GM23338 (cell line): ENCODE measurements around the gene SHISAL1.

Experiments used
- CREB1 ChIP-seq: fragments of 250-450 bp; sonication (Bioruptor Pico); IDR thresholded peaks from 2 replicates; pipeline ENCODE4 v1.5.0; 2020; ENCODE audit warnings: low read depth, mild to moderate bottlenecking, moderate library complexity
- EZH2 ChIP-seq: fragments of 200-600 bp; sonication (generic); IDR thresholded peaks from one replicate; pipeline ENCODE4 v1.8.0; 2017; ENCODE audit warnings: antibody characterized with exemption, mild to moderate bottlenecking, low read depth; ENCODE audit not compliant: unreplicated experiment
- EZH2phosphoT487 ChIP-seq: fragments of 200-600 bp; sonication (generic); IDR thresholded peaks from one replicate; pipeline ENCODE4 v1.8.1; 2018; ENCODE audit warnings: antibody characterized with exemption; ENCODE audit not compliant: unreplicated experiment
- JUNB ChIP-seq: IDR thresholded peaks from one replicate; pipeline ENCODE4 v1.6.1; 2016; ENCODE audit warnings: antibody characterized with exemption; ENCODE audit not compliant: unreplicated experiment
- NANOG ChIP-seq: IDR thresholded peaks from 2 replicates; pipeline ENCODE4 v1.6.1; 2016; ENCODE audit warnings: antibody characterized with exemption, borderline replicate concordance
- POLR2AphosphoS5 ChIP-seq: IDR thresholded peaks from 2 replicates; pipeline ENCODE4 v1.6.1; 2016; ENCODE audit warnings: antibody characterized with exemption, low read depth
- STAT1 ChIP-seq: IDR thresholded peaks from one replicate; pipeline ENCODE4 v1.6.1; 2016; ENCODE audit warnings: antibody characterized with exemption; ENCODE audit not compliant: unreplicated experiment
- ZNF114 ChIP-seq: fragments of 250-450 bp; sonication (Bioruptor Pico); IDR thresholded peaks from 2 replicates; pipeline ENCODE4 v1.5.0; 2020; ENCODE audit warnings: mild to moderate bottlenecking, moderate library complexity
- ZNF331 ChIP-seq: fragments of 250-450 bp; sonication (Bioruptor Pico); IDR thresholded peaks from 2 replicates; pipeline ENCODE4 v1.5.0; 2020; ENCODE audit warnings: low read depth, mild to moderate bottlenecking, moderate library complexity
- TF ChIP-seq, protein P1 (sequence below), 2 experiments: fragments of 200-600 bp in 1 of 2; sonication (generic) in 1 of 2; conservative IDR thresholded peaks; 2 replicates each; pipeline versions ENCODE4 v1.5.1 to v1.6.1; 2016 to 2017; ENCODE audit warnings: antibody characterized with exemption in 2 of 2, low read depth in 2 of 2, mild to moderate bottlenecking in 2 of 2, moderate library complexity in 1 of 2
- TF ChIP-seq, protein P2 (sequence below): IDR thresholded peaks from one replicate; pipeline ENCODE4 v1.6.1; 2018; ENCODE audit warnings: antibody characterized with exemption; ENCODE audit not compliant: unreplicated experiment
- TF ChIP-seq, protein P3 (sequence below): IDR thresholded peaks from 2 replicates; pipeline ENCODE4 v1.6.1; 2016; ENCODE audit warnings: antibody characterized with exemption
- TF ChIP-seq, protein P4 (sequence below): fragments of 250-450 bp; sonication (Bioruptor Pico); IDR thresholded peaks from 2 replicates; pipeline ENCODE4 v1.5.0; 2020; ENCODE audit warnings: mild to moderate bottlenecking, moderate library complexity

DNA sequence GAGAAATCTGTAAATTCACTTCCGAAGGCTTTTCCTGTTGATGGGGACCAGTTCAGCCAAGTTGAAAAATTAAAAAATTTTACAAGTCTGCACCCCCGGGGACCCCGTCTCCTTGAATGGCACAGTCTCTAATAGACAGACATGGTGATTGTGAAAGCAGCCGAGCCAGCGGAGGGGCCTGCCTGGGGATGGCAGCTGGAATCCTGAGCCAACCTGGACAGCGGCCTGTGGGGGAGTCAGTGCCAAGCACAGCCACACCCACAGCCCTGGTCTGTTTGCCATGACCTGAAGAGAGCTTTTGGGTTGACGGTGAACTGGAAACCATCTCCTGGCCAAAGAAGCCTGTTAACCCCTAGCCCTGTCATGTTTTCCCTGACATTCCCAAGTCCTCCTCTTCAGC is 67.3 kb downstream of the SHISAL1 start:
- TF ChIP-seq, protein P1, sequence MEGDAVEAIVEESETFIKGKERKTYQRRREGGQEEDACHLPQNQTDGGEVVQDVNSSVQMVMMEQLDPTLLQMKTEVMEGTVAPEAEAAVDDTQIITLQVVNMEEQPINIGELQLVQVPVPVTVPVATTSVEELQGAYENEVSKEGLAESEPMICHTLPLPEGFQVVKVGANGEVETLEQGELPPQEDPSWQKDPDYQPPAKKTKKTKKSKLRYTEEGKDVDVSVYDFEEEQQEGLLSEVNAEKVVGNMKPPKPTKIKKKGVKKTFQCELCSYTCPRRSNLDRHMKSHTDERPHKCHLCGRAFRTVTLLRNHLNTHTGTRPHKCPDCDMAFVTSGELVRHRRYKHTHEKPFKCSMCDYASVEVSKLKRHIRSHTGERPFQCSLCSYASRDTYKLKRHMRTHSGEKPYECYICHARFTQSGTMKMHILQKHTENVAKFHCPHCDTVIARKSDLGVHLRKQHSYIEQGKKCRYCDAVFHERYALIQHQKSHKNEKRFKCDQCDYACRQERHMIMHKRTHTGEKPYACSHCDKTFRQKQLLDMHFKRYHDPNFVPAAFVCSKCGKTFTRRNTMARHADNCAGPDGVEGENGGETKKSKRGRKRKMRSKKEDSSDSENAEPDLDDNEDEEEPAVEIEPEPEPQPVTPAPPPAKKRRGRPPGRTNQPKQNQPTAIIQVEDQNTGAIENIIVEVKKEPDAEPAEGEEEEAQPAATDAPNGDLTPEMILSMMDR (conservative IDR thresholded peaks at IDR 0.05; ENCODE audit: low read depth in 2 of 2), result no peak
- TF ChIP-seq EZH2 (no peak), CREB1 (CRISPR knock-in tag) (no peak), POLR2AphosphoS5 (no peak), ZNF331 (CRISPR knock-in tag) (no peak), EZH2phosphoT487 (no peak), ZNF114 (no peak), STAT1 (no peak), NANOG (no peak), JUNB (no peak)
- TF ChIP-seq, protein P2, sequence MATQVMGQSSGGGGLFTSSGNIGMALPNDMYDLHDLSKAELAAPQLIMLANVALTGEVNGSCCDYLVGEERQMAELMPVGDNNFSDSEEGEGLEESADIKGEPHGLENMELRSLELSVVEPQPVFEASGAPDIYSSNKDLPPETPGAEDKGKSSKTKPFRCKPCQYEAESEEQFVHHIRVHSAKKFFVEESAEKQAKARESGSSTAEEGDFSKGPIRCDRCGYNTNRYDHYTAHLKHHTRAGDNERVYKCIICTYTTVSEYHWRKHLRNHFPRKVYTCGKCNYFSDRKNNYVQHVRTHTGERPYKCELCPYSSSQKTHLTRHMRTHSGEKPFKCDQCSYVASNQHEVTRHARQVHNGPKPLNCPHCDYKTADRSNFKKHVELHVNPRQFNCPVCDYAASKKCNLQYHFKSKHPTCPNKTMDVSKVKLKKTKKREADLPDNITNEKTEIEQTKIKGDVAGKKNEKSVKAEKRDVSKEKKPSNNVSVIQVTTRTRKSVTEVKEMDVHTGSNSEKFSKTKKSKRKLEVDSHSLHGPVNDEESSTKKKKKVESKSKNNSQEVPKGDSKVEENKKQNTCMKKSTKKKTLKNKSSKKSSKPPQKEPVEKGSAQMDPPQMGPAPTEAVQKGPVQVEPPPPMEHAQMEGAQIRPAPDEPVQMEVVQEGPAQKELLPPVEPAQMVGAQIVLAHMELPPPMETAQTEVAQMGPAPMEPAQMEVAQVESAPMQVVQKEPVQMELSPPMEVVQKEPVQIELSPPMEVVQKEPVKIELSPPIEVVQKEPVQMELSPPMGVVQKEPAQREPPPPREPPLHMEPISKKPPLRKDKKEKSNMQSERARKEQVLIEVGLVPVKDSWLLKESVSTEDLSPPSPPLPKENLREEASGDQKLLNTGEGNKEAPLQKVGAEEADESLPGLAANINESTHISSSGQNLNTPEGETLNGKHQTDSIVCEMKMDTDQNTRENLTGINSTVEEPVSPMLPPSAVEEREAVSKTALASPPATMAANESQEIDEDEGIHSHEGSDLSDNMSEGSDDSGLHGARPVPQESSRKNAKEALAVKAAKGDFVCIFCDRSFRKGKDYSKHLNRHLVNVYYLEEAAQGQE, result no peak
- TF ChIP-seq, protein P3, sequence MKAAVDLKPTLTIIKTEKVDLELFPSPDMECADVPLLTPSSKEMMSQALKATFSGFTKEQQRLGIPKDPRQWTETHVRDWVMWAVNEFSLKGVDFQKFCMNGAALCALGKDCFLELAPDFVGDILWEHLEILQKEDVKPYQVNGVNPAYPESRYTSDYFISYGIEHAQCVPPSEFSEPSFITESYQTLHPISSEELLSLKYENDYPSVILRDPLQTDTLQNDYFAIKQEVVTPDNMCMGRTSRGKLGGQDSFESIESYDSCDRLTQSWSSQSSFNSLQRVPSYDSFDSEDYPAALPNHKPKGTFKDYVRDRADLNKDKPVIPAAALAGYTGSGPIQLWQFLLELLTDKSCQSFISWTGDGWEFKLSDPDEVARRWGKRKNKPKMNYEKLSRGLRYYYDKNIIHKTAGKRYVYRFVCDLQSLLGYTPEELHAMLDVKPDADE, result no peak
- TF ChIP-seq, protein P4, sequence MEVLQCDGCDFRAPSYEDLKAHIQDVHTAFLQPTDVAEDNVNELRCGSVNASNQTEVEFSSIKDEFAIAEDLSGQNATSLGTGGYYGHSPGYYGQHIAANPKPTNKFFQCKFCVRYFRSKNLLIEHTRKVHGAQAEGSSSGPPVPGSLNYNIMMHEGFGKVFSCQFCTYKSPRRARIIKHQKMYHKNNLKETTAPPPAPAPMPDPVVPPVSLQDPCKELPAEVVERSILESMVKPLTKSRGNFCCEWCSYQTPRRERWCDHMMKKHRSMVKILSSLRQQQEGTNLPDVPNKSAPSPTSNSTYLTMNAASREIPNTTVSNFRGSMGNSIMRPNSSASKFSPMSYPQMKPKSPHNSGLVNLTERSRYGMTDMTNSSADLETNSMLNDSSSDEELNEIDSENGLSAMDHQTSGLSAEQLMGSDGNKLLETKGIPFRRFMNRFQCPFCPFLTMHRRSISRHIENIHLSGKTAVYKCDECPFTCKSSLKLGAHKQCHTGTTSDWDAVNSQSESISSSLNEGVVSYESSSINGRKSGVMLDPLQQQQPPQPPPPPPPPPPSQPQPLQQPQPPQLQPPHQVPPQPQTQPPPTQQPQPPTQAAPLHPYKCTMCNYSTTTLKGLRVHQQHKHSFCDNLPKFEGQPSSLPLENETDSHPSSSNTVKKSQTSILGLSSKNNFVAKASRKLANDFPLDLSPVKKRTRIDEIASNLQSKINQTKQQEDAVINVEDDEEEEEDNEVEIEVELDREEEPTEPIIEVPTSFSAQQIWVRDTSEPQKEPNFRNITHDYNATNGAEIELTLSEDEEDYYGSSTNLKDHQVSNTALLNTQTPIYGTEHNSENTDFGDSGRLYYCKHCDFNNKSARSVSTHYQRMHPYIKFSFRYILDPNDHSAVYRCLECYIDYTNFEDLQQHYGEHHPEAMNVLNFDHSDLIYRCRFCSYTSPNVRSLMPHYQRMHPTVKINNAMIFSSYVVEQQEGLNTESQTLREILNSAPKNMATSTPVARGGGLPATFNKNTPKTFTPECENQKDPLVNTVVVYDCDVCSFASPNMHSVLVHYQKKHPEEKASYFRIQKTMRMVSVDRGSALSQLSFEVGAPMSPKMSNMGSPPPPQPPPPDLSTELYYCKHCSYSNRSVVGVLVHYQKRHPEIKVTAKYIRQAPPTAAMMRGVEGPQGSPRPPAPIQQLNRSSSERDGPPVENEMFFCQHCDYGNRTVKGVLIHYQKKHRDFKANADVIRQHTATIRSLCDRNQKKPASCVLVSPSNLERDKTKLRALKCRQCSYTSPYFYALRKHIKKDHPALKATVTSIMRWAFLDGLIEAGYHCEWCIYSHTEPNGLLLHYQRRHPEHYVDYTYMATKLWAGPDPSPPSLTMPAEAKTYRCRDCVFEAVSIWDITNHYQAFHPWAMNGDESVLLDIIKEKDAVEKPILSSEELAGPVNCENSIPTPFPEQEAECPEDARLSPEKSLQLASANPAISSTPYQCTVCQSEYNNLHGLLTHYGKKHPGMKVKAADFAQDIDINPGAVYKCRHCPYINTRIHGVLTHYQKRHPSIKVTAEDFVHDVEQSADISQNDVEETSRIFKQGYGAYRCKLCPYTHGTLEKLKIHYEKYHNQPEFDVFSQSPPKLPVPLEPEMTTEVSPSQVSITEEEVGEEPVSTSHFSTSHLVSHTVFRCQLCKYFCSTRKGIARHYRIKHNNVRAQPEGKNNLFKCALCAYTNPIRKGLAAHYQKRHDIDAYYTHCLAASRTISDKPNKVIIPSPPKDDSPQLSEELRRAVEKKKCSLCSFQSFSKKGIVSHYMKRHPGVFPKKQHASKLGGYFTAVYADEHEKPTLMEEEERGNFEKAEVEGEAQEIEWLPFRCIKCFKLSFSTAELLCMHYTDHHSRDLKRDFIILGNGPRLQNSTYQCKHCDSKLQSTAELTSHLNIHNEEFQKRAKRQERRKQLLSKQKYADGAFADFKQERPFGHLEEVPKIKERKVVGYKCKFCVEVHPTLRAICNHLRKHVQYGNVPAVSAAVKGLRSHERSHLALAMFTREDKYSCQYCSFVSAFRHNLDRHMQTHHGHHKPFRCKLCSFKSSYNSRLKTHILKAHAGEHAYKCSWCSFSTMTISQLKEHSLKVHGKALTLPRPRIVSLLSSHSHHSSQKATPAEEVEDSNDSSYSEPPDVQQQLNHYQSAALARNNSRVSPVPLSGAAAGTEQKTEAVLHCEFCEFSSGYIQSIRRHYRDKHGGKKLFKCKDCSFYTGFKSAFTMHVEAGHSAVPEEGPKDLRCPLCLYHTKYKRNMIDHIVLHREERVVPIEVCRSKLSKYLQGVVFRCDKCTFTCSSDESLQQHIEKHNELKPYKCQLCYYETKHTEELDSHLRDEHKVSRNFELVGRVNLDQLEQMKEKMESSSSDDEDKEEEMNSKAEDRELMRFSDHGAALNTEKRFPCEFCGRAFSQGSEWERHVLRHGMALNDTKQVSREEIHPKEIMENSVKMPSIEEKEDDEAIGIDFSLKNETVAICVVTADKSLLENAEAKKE (CRISPR knock-in tag), result no peak
